T-helper 2 cell (primary cell): ENCODE data around the gene ZNF587.
"Not testable (repeated sequence)": the region's sequence is repeated elsewhere in the genome, so short reads cannot be mapped to it uniquely, and the experiment has no call there.

Experiments used
- DNase-seq, 5 experiments: peaks; one replicate each; pipeline versions ENCODE4 v3.0.0 to v3.0.0-alpha.2; 2012 to 2022

ZNF587 gene

GRCh38 chr19:57888107-57888559 is 38.5 kb downstream of the ZNF587 start:
- no peak for DNase-seq

DNA sequence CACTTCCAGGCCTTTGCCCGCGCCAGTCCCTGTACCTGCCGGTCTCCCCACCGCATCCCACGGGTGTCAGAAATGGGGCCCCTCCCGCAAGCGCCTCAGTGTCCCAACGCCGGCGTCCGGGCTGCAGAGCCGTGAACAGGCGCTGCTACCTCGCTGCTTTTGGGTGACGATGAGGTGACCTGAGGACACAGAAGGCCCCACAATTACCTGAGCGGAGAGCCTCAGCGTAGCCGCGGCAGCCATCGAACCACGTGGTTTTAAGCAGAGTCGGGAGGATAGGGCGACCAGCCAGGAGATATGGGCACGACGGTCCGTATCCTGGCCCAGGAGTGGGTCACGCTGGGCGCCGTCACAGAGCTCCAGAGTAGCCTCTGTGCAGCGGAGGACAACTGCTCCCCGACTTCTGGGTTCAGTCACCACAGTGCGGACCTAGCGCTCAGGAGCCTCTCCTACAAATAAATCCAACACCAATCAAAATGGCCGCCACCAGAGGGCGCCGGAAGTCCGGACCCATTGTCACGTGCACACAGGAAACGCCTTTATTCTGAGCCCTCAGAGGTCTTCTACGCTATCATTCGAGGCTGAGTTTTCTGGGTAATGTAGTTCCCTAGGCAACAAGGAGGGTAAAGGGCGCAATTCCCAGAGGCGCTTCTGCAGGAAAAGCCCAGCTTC is 39.0 kb downstream of the ZNF587 start, which contains the start of gene ZNF814:
ZNF814 (minus strand) TSS at position 478 of the 672 bp plus-strand sequence; CDS start at position 243, 235 bp downstream.
- peak; percentile 21 to 79 (median 65) for DNase-seq

DNA sequence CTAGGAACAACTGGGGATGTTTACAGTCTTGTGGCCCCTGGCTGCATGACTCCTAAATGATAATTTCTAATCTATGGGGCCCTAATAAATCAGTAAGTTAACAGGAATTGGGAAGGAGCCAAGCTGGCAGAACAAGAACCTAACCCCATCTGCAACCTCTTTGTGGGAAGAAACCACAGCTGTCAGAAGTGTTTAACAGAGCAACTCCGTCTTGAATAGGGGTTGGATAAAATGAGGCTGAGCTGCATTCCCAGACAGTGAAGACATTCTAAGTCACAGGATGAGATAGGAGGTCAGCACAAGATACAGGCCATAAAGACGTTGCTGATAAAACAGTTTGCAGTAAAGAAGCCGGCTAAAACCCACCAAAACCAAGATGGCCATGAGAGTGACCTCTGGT is 41.0 kb downstream of the ZNF587 start:
- DNase-seq = not testable (repeated sequence)

- DNase-seq = peak in 1 of 5 experiments; percentile 24
Observed at GRCh38 chr19:57900311-57900710, 50.7 kb downstream of the ZNF587 start.

DNA sequence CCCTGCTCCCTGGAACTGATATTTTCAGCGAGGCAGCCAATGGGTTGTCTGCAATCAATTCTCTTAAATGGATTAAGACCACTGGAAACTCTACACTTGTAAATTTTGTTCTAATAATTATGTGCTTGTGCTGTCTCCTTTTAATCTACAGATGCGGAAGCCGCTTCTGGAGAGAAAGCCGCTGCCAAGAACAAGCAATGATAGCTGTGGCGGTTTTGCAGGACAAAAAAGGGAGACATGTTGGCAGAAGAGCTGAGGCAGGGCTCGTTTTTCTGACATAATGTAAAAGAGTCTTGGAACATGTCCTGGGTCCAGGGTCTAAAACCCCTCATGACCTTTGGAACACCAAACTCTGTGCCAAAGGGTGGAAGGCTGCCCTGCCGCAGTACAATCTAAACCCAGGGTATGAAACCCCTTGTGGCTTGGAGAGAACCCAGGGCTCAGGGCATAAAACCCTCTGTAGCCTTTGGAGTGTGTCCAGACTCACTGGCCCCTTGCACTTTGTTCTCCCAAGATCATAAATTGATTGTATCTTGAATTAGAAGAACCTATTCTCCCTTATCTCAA is 54.0 kb downstream of the ZNF587 start:
- DNase-seq = no peak

DNA sequence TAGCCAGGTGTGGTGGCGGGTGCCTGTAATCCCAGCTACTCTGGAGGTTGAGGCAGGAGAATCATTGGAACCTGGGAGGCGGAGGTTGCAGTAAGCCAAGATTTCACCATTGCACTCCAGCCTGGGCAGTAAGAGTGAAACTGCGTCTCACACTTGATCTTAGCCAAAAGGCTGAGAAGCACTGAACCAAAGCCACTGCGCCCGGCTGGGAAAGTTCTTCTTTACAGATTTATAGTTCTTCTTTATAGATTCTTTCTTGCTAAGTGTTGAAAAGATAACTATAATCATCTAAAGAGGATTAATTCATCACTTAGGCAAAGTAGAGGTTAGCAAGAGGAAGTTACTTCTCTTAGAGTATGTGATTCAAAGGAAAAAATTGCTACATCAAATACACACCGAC is 55.6 kb downstream of the ZNF587 start:
- no peak for DNase-seq

- DNase-seq = no peak
Observed at GRCh38 chr19:57907394-57907793, 57.7 kb downstream of the ZNF587 start.

DNA sequence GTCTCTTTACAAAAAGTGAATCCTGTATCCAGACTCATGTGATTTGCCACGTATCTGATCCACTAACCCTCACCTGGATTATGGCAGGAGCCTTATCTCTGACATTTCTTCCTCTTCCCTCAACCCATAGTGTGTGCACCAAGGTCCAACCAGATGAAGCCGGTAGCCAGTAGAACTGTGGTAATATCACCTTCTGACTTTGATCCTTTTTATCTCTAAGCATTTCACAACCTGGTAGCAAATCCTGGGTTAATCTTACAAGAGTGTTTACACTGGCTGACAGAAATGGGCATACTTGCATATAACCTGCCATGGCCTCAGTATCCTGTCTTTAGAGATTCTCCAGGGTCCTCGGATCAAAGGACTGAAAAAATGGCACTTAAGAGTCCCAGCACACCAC is 64.9 kb downstream of the ZNF587 start:
- DNase-seq = no peak
